ENCODE measurements around the gene RASGEF1C.

RASGEF1C gene

GRCh38 chr5:180079702-180080466 lies 129.1 kb downstream of the RASGEF1C start:
- no peak for DNase-seq

GRCh38 chr5:180078348-180078747 lies 130.7 kb downstream of the RASGEF1C start:
- no peak for DNase-seq

- DNase-seq: no peak
Measured at GRCh38 chr5:180077594-180078284, 131.3 kb downstream of the RASGEF1C start.

GRCh38 chr5:180075703-180076102 lies 133.3 kb downstream of the RASGEF1C start:
- no peak for DNase-seq

GRCh38 chr5:180074462-180074861 lies 134.5 kb downstream of the RASGEF1C start:
- DNase-seq: no peak

- no peak for DNase-seq
Measured at GRCh38 chr5:180072556-180072955, 136.5 kb downstream of the RASGEF1C start.

GRCh38 chr5:180072256-180072548 lies 136.8 kb downstream of the RASGEF1C start:
- DNase-seq: no peak

- DNase-seq: peak; percentile 94
Measured at GRCh38 chr5:180071531-180072255, 137.3 kb downstream of the RASGEF1C start, which contains the start of gene RNF130. TSS of gene RNF130 (minus strand) at chr5:180071759. CDS start at chr5:180071702, 57 bp downstream.

- DNase-seq: peak; percentile 38
Measured at GRCh38 chr5:180070756-180071530, 138.1 kb downstream of the RASGEF1C start.

- peak; percentile 10 for DNase-seq
Measured at GRCh38 chr5:180069589-180070247, 139.3 kb downstream of the RASGEF1C start.

- no peak for DNase-seq
Measured at GRCh38 chr5:180068519-180069090, 140.4 kb downstream of the RASGEF1C start.

GRCh38 chr5:180067986-180068385 lies 141.0 kb downstream of the RASGEF1C start:
- DNase-seq: no peak

- no peak for DNase-seq
Measured at GRCh38 chr5:180060192-180060591, 148.8 kb downstream of the RASGEF1C start.

- no peak for DNase-seq
Measured at GRCh38 chr5:180059326-180059725, 149.7 kb downstream of the RASGEF1C start.

- no peak for DNase-seq
Measured at GRCh38 chr5:180056153-180056552, 152.9 kb downstream of the RASGEF1C start.

- DNase-seq: no peak
Measured at GRCh38 chr5:180054226-180054625, 154.8 kb downstream of the RASGEF1C start.

- DNase-seq: no peak
Measured at GRCh38 chr5:180053061-180053602, 155.9 kb downstream of the RASGEF1C start.

- DNase-seq: no peak
Measured at GRCh38 chr5:180052211-180052818, 156.7 kb downstream of the RASGEF1C start.
